Mesendoderm (in vitro differentiated cells): ENCODE data around the gene CGNL1.

Experiments
- DNase-seq: peaks from one replicate; pipeline ENCODE4 v3.0.0; 2013
- H2AK5ac ChIP-seq: 2 replicates; pipeline ENCODE4 v1.6.1; 2013; ENCODE audit warnings: low read length, inconsistent platforms
- H2BK120ac ChIP-seq: 2 replicates; pipeline ENCODE4 v1.6.1; 2013; ENCODE audit warnings: low read depth, mild to moderate bottlenecking, low read length, moderate library complexity, mixed read lengths
- H2BK15ac ChIP-seq: replicated peaks from 2 replicates; pipeline ENCODE4 v1.6.1; 2013; ENCODE audit warnings: low read depth, mild to moderate bottlenecking, moderate library complexity
- H2BK5ac ChIP-seq: 2 replicates; pipeline ENCODE4 v1.6.1; 2013; ENCODE audit warnings: low read length, inconsistent platforms
- H3K18ac ChIP-seq: 2 replicates; pipeline ENCODE4 v1.6.1; 2013; ENCODE audit warnings: mild to moderate bottlenecking, low read length, mixed read lengths
- H3K23ac ChIP-seq: one replicate; pipeline ENCODE4 v1.6.1; 2013; ENCODE audit warnings: low read length
- H3K27ac ChIP-seq: 2 replicates; pipeline ENCODE4 v1.5.1; 2013; ENCODE audit warnings: low read depth, mild to moderate bottlenecking, inconsistent platforms, low read length, moderate library complexity
- H3K27me3 ChIP-seq: 2 replicates; pipeline ENCODE4 v1.6.1; 2013; ENCODE audit warnings: low read length, control low read depth, mild to moderate bottlenecking, inconsistent platforms; ENCODE audit not compliant: insufficient read depth, poor library complexity
- H3K36me3 ChIP-seq: 2 replicates; pipeline ENCODE4 v1.6.1; 2013; ENCODE audit warnings: low read length, inconsistent platforms; ENCODE audit not compliant: control insufficient read depth, insufficient read depth
- H3K4ac ChIP-seq: one replicate; pipeline ENCODE4 v1.6.1; 2013; ENCODE audit warnings: low read depth, mild to moderate bottlenecking, low read length, moderate library complexity
- H3K4me1 ChIP-seq: 2 replicates; pipeline ENCODE4 v1.6.1; 2013; ENCODE audit warnings: low read depth, low read length, inconsistent platforms; ENCODE audit not compliant: control insufficient read depth
- H3K4me2 ChIP-seq: 2 replicates; pipeline ENCODE4 v1.6.1; 2013; ENCODE audit warnings: low read length
- H3K4me3 ChIP-seq: 2 replicates; pipeline ENCODE4 v1.5.1; 2013; ENCODE audit warnings: mild to moderate bottlenecking, low read length
- H3K56ac ChIP-seq: one replicate; pipeline ENCODE4 v1.6.1; 2013; ENCODE audit warnings: low read length
- H3K79me1 ChIP-seq: 2 replicates; pipeline ENCODE4 v1.6.1; 2013; ENCODE audit warnings: low read length, inconsistent platforms
- H3K79me2 ChIP-seq: 2 replicates; pipeline ENCODE4 v1.6.1; 2013; ENCODE audit warnings: mild to moderate bottlenecking, low read length; ENCODE audit not compliant: control insufficient read depth, insufficient read depth
- H3K9ac ChIP-seq: 2 replicates; pipeline ENCODE4 v1.6.1; 2013; ENCODE audit warnings: low read length, inconsistent platforms
- H4K5ac ChIP-seq: one replicate; pipeline ENCODE4 v1.6.1; 2013; ENCODE audit warnings: low read length
- H4K8ac ChIP-seq: one replicate; pipeline ENCODE4 v1.6.1; 2013; ENCODE audit warnings: low read depth, mild to moderate bottlenecking, control low read depth, low read length, moderate library complexity
- WGBS: extraction: QIAGEN DNeasy Blood & Tissue Kit; methylation state at CpG from one replicate; pipeline ENCODE4 v1.1.7; 2013; ENCODE audit warnings: low lambda C conversion rate, missing lambda C conversion rate; ENCODE audit not compliant: insufficient coverage; ENCODE audit errors: extremely low coverage; 5-methylcytosine and 5-hydroxymethylcytosine counted together

CGNL1 gene

GRCh38 chr15:57345584-57345983 lies 30.7 kb upstream of the CGNL1 start:
- Histone ChIP-seq H2BK5ac (no peak overlapping the region), H3K9ac (no peak overlapping the region), H3K4me1 (no peaks in the 10 kb centered on the region), H3K27ac (no peak overlapping the region), H3K4me2 (no peak overlapping the region), H2BK120ac (no peak overlapping the region), H3K27me3 (no peaks in the 10 kb centered on the region), H3K18ac (peak overlapping the region; percentile 64), H2AK5ac (no peak overlapping the region), H3K79me2 (no peaks in the 10 kb centered on the region), H4K8ac (no peak overlapping the region), H3K56ac (no peak overlapping the region), H3K36me3 (no peaks in the 10 kb centered on the region), H3K79me1 (no peaks in the 10 kb centered on the region), H4K5ac (no peak overlapping the region), H3K4ac (no peak overlapping the region), H3K4me3 (no peak overlapping the region), H2BK15ac (no peak overlapping the region), H3K23ac (no peak overlapping the region)
- no CpG with 5 or more reads among the region's 5 CpGs for WGBS
- DNase-seq, result peak; percentile 92

- Histone ChIP-seq H2BK15ac (no peak overlapping the region), H3K4me2 (no peak overlapping the region), H3K4me1 (peaks cover 1% of the 10 kb centered on the region), H3K79me2 (no peaks in the 10 kb centered on the region), H2BK120ac (no peak overlapping the region), H3K9ac (no peak overlapping the region), H2AK5ac (no peak overlapping the region), H3K27ac (no peak overlapping the region), H3K23ac (no peak overlapping the region), H4K5ac (no peak overlapping the region), H3K4ac (no peak overlapping the region), H3K79me1 (no peaks in the 10 kb centered on the region), H3K27me3 (no peaks in the 10 kb centered on the region), H3K18ac (no peak overlapping the region), H2BK5ac (no peak overlapping the region), H3K56ac (no peak overlapping the region), H3K4me3 (no peak overlapping the region), H4K8ac (no peak overlapping the region), H3K36me3 (no peaks in the 10 kb centered on the region)
- no peak for DNase-seq
- no CpG with 5 or more reads among the region's 1 CpG for WGBS
These were observed 28.2 kb upstream of the CGNL1 start for GRCh38 chr15:57348081-57348480.

- Histone ChIP-seq H3K4me3 (no peak overlapping the region), H2BK15ac (no peak overlapping the region), H3K4me2 (no peak overlapping the region), H3K23ac (no peak overlapping the region), H3K9ac (no peak overlapping the region), H3K27me3 (no peaks in the 10 kb centered on the region), H3K27ac (no peak overlapping the region), H3K18ac (no peak overlapping the region), H3K79me2 (no peaks in the 10 kb centered on the region), H2BK120ac (no peak overlapping the region), H2AK5ac (no peak overlapping the region), H3K4ac (no peak overlapping the region), H2BK5ac (no peak overlapping the region), H3K4me1 (peaks cover 6% of the 10 kb centered on the region), H4K5ac (no peak overlapping the region), H3K36me3 (no peaks in the 10 kb centered on the region), H3K56ac (peak overlapping the region; percentile 26), H3K79me1 (no peaks in the 10 kb centered on the region), H4K8ac (no peak overlapping the region)
- DNase-seq, result no peak
- no CpG with 5 or more reads among the region's 17 CpGs for WGBS
These were observed 23.6 kb upstream of the CGNL1 start for GRCh38 chr15:57352535-57353316.

GRCh38 chr15:57353317-57353804 lies 22.9 kb upstream of the CGNL1 start:
- no peak for DNase-seq
- no peak overlapping the region for H3K4me3 ChIP-seq
- WGBS, result no CpG with 5 or more reads among the region's 10 CpGs
- H4K5ac ChIP-seq, result no peak overlapping the region
- no peak overlapping the region for H2BK5ac ChIP-seq
- H4K8ac ChIP-seq, result no peak overlapping the region
- no peak overlapping the region for H2BK120ac ChIP-seq
- H3K56ac ChIP-seq, result peak overlapping the region; percentile 26
- no peaks in the 10 kb centered on the region for H3K79me1 ChIP-seq
- no peaks in the 10 kb centered on the region for H3K27me3 ChIP-seq
- no peaks in the 10 kb centered on the region for H3K36me3 ChIP-seq
- H2BK15ac ChIP-seq, result no peak overlapping the region
- no peak overlapping the region for H2AK5ac ChIP-seq
- peaks cover 6% of the 10 kb centered on the region for H3K4me1 ChIP-seq
- no peak overlapping the region for H3K4ac ChIP-seq
- H3K79me2 ChIP-seq, result no peaks in the 10 kb centered on the region
- H3K18ac ChIP-seq, result no peak overlapping the region
- no peak overlapping the region for H3K4me2 ChIP-seq
- no peak overlapping the region for H3K27ac ChIP-seq
- H3K23ac ChIP-seq, result no peak overlapping the region
- H3K9ac ChIP-seq, result no peak overlapping the region

- Histone ChIP-seq H3K4ac (no peak overlapping the region), H3K9ac (no peak overlapping the region), H2BK5ac (no peak overlapping the region), H4K8ac (no peak overlapping the region), H3K4me2 (no peak overlapping the region), H3K79me2 (no peaks in the 10 kb centered on the region), H2BK120ac (no peak overlapping the region), H3K18ac (no peak overlapping the region), H3K56ac (no peak overlapping the region), H3K4me3 (no peak overlapping the region), H3K27ac (no peak overlapping the region), H2AK5ac (no peak overlapping the region), H3K79me1 (no peaks in the 10 kb centered on the region), H2BK15ac (no peak overlapping the region), H3K36me3 (no peaks in the 10 kb centered on the region), H3K4me1 (peaks cover 6% of the 10 kb centered on the region), H4K5ac (no peak overlapping the region), H3K27me3 (no peaks in the 10 kb centered on the region), H3K23ac (no peak overlapping the region)
- DNase-seq, result no peak
- no CpG with 5 or more reads among the region's 7 CpGs for WGBS
These were observed 21.7 kb upstream of the CGNL1 start for GRCh38 chr15:57354436-57355123.
